Osteoblast (primary cell): ENCODE results near the gene CCDC85C. TPM values are rescaled to one million over a fixed set of nuclear protein-coding genes. Genes with fewer than 3 reads are reported as not detected.

Source experiments
- DNase-seq: peaks from one replicate; pipeline ENCODE4 v3.0.0; 2011; ENCODE audit warnings: low spot score, mixed read lengths; ENCODE audit not compliant: insufficient read length; ENCODE audit errors: missing footprints
- H2AFZ ChIP-seq: 2 replicates; pipeline ENCODE4 v1.6.0; 2011; ENCODE audit warnings: mild to moderate bottlenecking, low read length
- H3K27ac ChIP-seq: 2 replicates; pipeline ENCODE4 v1.5.1; 2011; ENCODE audit warnings: mild to moderate bottlenecking, low read depth, low read length, moderate library complexity
- H3K27me3 ChIP-seq: 2 replicates; pipeline ENCODE4 v1.6.0; 2012; ENCODE audit warnings: mild to moderate bottlenecking, control low read depth, inconsistent platforms, low read length, moderate library complexity; ENCODE audit not compliant: insufficient read depth
- H3K36me3 ChIP-seq: 2 replicates; pipeline ENCODE4 v1.5.1; 2011; ENCODE audit warnings: mild to moderate bottlenecking, low read length, control low read depth, moderate library complexity; ENCODE audit not compliant: insufficient read depth
- H3K4me1 ChIP-seq: 2 replicates; pipeline ENCODE4 v1.5.1; 2011; ENCODE audit warnings: mild to moderate bottlenecking, low read length, control low read depth, moderate library complexity; ENCODE audit not compliant: insufficient read depth
- H3K4me2 ChIP-seq: 2 replicates; pipeline ENCODE4 v1.6.0; 2011; ENCODE audit warnings: mild to moderate bottlenecking, low read length; ENCODE audit not compliant: insufficient read depth
- H3K4me3 ChIP-seq: fragments of 200-600 bp; sonication (generic); 3 replicates; pipeline ENCODE4 v1.5.1; 2012; ENCODE audit warnings: mild to moderate bottlenecking, low read length, inconsistent platforms; ENCODE audit not compliant: insufficient read depth
- H3K79me2 ChIP-seq: 2 replicates; pipeline ENCODE4 v1.6.0; 2012; ENCODE audit warnings: mild to moderate bottlenecking, low read length, control low read depth, inconsistent platforms; ENCODE audit not compliant: insufficient read depth
- H3K9me3 ChIP-seq: 2 replicates; pipeline ENCODE4 v1.5.1; 2011; ENCODE audit warnings: low read depth, low read length, control low read depth
- H4K20me1 ChIP-seq: 2 replicates; pipeline ENCODE4 v1.6.0; 2012; ENCODE audit warnings: mild to moderate bottlenecking, low read length, control low read depth; ENCODE audit not compliant: insufficient read depth
- CTCF ChIP-seq: IDR thresholded peaks from 2 replicates; pipeline ENCODE4 v1.5.1; 2011; ENCODE audit warnings: mild to moderate bottlenecking, low read depth, low read length, moderate library complexity; ENCODE audit errors: extremely low read depth
- total RNA-seq: library from RNA; depleted of rRNA; stranded (reverse); fragments of >200 nt; gene quantifications from 2 replicates; pipeline ENCODE4 v1.2.3, GENCODE V29; 2012

Gene CCDC85C
- total RNA-seq, 1 donor, result 3.6 TPM

- no peaks in the 10 kb centered on the region for H3K9me3 ChIP-seq
- no peaks in the 10 kb centered on the region for H3K36me3 ChIP-seq
- no peaks in the 10 kb centered on the region for H3K27me3 ChIP-seq
- no peak overlapping the region for H3K4me3 ChIP-seq
- H3K4me2 ChIP-seq, result no peak overlapping the region
- peaks cover 18% of the 10 kb centered on the region for H4K20me1 ChIP-seq
- no peak overlapping the region for H3K27ac ChIP-seq
- H3K4me1 ChIP-seq, result peaks cover 22% of the 10 kb centered on the region
- H2AFZ ChIP-seq, result no peak overlapping the region
- no peak for TF ChIP-seq CTCF
- DNase-seq, result peak; percentile 48
- peaks cover 7% of the 10 kb centered on the region for H3K79me2 ChIP-seq
Measured at GRCh38 chr14:99541211-99541610, 62.8 kb downstream of the CCDC85C start.

- no peak overlapping the region for H3K27ac ChIP-seq
- no peak overlapping the region for H2AFZ ChIP-seq
- H3K36me3 ChIP-seq, result no peaks in the 10 kb centered on the region
- H3K4me3 ChIP-seq, result no peak overlapping the region
- peaks cover 26% of the 10 kb centered on the region for H3K4me1 ChIP-seq
- peaks cover 17% of the 10 kb centered on the region for H4K20me1 ChIP-seq
- no peak overlapping the region for H3K4me2 ChIP-seq
- peaks cover 7% of the 10 kb centered on the region for H3K79me2 ChIP-seq
- peak; percentile 59 for DNase-seq
- no peaks in the 10 kb centered on the region for H3K27me3 ChIP-seq
- no peaks in the 10 kb centered on the region for H3K9me3 ChIP-seq
- no peak for TF ChIP-seq CTCF
Measured at GRCh38 chr14:99540196-99541032, 63.6 kb downstream of the CCDC85C start.

- H3K79me2 ChIP-seq, result peaks cover 7% of the 10 kb centered on the region
- H3K4me2 ChIP-seq, result no peak overlapping the region
- H2AFZ ChIP-seq, result no peak overlapping the region
- TF ChIP-seq CTCF, result no peak
- no peak overlapping the region for H3K4me3 ChIP-seq
- no peaks in the 10 kb centered on the region for H3K36me3 ChIP-seq
- H3K4me1 ChIP-seq, result peaks cover 35% of the 10 kb centered on the region
- no peak for DNase-seq
- H3K27me3 ChIP-seq, result no peaks in the 10 kb centered on the region
- no peaks in the 10 kb centered on the region for H3K9me3 ChIP-seq
- no peak overlapping the region for H3K27ac ChIP-seq
- peaks cover 14% of the 10 kb centered on the region for H4K20me1 ChIP-seq
Measured at GRCh38 chr14:99539491-99539890, 64.5 kb downstream of the CCDC85C start.

GRCh38 chr14:99538733-99539132 is 65.3 kb downstream of the CCDC85C start:
- no peak for TF ChIP-seq CTCF
- Histone ChIP-seq H3K79me2 (peaks cover 7% of the 10 kb centered on the region), H3K4me3 (no peak overlapping the region), H3K4me1 (peaks cover 37% of the 10 kb centered on the region), H3K36me3 (no peaks in the 10 kb centered on the region), H3K4me2 (peak overlapping the region; percentile 41), H2AFZ (no peak overlapping the region), H3K27me3 (no peaks in the 10 kb centered on the region), H3K27ac (peak overlapping the region; percentile 20), H3K9me3 (no peaks in the 10 kb centered on the region), H4K20me1 (peaks cover 12% of the 10 kb centered on the region)
- no peak for DNase-seq
